ENCODE data around the gene OSBPL9.
A peak's percentile ranks its signal among the peaks of the same experiment; 100 is the strongest.

Gene OSBPL9

GRCh38 chr1:51741121-51741681 lies 124.3 kb downstream of the OSBPL9 start:
- DNase-seq, result no peak

GRCh38 chr1:51744506-51745303 lies 127.8 kb downstream of the OSBPL9 start:
- DNase-seq, result no peak

GRCh38 chr1:51745304-51745570 lies 128.3 kb downstream of the OSBPL9 start:
- DNase-seq, result no peak

GRCh38 chr1:51749151-51749550 lies 132.3 kb downstream of the OSBPL9 start:
- no peak for DNase-seq

- no peak for DNase-seq
These were observed 133.3 kb downstream of the OSBPL9 start for GRCh38 chr1:51750218-51750617.

- DNase-seq, result no peak
These were observed 133.8 kb downstream of the OSBPL9 start for GRCh38 chr1:51750729-51751128.

GRCh38 chr1:51752073-51752948 lies 135.4 kb downstream of the OSBPL9 start:
- no peak for DNase-seq

GRCh38 chr1:51753969-51754368 lies 137.1 kb downstream of the OSBPL9 start:
- DNase-seq, result no peak

GRCh38 chr1:51754666-51755065 lies 137.8 kb downstream of the OSBPL9 start:
- DNase-seq, result no peak

- DNase-seq, result no peak
These were observed 138.5 kb downstream of the OSBPL9 start for GRCh38 chr1:51755437-51755836.

- DNase-seq, result no peak
These were observed 139.4 kb downstream of the OSBPL9 start for GRCh38 chr1:51756290-51756689.

- no peak for DNase-seq
These were observed 141.4 kb downstream of the OSBPL9 start for GRCh38 chr1:51758310-51758709.

- DNase-seq, result no peak
These were observed 144.0 kb downstream of the OSBPL9 start for GRCh38 chr1:51760872-51761271.

- no peak for DNase-seq
These were observed 144.5 kb downstream of the OSBPL9 start for GRCh38 chr1:51761351-51761750.

- DNase-seq, result peak in 1 of 2 experiments; percentile 62
These were observed 152.2 kb downstream of the OSBPL9 start for GRCh38 chr1:51768971-51769588.

- DNase-seq, result no peak
These were observed 159.5 kb downstream of the OSBPL9 start for GRCh38 chr1:51776408-51776807.

GRCh38 chr1:51780927-51781326 lies 164.0 kb downstream of the OSBPL9 start:
- no peak for DNase-seq

- DNase-seq, result no peak
These were observed 168.1 kb downstream of the OSBPL9 start for GRCh38 chr1:51784997-51785421.

- no peak for DNase-seq
These were observed 172.0 kb downstream of the OSBPL9 start for GRCh38 chr1:51788938-51789337.

GRCh38 chr1:51789342-51789741 lies 172.4 kb downstream of the OSBPL9 start:
- DNase-seq, result no peak

- DNase-seq, result no peak
These were observed 173.5 kb downstream of the OSBPL9 start for GRCh38 chr1:51790385-51790784.

GRCh38 chr1:51791888-51792287 lies 175.0 kb downstream of the OSBPL9 start:
- DNase-seq, result no peak

- DNase-seq, result no peak
These were observed 176.0 kb downstream of the OSBPL9 start for GRCh38 chr1:51792864-51793263.

Data from NCI-H446 (cell line).